HG03280 (cell line): ENCODE results near the gene ST3GAL4.
A peak's percentile ranks its signal among the peaks of the same experiment; 100 is the strongest.

Source experiments
- ATAC-seq: cut with Tn5 transposase; IDR thresholded peaks from one replicate; pipeline ENCODE4 v1.9.1; 2021; ENCODE audit warnings: mild to moderate bottlenecking, moderate library complexity; ENCODE audit not compliant: unreplicated experiment

ST3GAL4 gene

GRCh38 chr11:126438272-126438671, 82.8 kb downstream of the ST3GAL4 start:
- no peak for ATAC-seq

DNA sequence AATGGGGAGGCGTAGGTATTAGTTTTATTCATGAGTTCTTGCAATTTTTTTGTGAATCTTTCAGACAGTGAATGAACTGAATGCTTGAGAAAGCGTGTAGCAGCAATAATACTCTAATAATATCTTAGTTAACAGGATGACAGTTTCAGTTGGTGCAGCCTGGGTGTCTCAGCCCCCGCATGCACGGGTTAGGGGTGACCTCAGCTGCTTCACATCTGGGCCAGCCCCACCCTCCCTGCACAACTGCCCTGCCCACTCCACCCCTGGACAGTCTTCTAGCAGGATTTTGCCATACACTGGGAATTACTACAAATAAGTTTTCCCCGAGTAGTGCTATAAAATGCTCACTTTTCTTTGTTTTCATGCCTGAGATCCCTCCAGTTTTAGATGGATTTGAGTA, 83.2 kb downstream of the ST3GAL4 start:
- ATAC-seq = no peak

DNA sequence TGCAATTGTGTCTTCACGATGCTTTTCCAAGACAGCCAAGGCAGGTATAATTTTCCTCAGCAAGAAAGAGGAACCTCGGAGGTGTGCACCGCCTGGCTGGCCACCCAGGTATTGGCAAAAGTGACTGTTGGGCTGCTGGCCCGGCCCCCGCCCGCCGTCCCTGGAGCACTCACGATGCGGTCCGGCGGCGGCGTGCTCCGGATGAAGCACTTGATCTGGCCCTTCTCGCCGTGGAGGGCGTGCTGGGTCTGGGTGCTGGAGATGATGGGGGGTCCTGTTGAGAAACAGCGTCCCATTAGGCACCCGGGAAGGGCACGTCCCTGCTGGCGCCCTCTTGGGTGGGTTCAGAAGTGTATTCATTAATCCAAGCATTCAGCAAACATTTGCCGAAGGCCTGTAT, 84.8 kb downstream of the ST3GAL4 start:
- ATAC-seq = no peak

- peak; percentile 73 for ATAC-seq
Measured at GRCh38 chr11:126440792-126441514, 85.5 kb downstream of the ST3GAL4 start.

DNA sequence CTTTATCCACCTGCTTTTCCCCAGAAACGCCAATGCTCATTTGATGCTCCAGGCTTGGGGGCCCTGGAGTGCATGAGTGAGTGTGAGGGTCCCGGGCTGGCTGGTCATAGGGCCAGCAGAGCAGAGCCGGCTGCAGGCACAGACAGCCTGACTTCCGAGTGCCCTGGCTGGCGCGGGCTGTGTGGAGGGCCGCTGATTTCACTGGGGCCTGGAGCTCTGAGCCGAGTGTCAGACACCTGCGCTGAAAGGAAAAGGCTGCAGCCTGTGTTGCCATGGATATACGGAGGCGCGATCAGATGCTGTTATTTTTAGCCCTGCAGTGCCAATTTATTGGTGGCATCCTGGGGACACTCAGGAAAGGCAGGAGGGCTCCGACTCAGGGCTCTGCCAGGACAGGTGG, 87.6 kb downstream of the ST3GAL4 start:
- ATAC-seq = no peak

GRCh38 chr11:126444072-126444471, 88.6 kb downstream of the ST3GAL4 start:
- ATAC-seq = no peak

DNA sequence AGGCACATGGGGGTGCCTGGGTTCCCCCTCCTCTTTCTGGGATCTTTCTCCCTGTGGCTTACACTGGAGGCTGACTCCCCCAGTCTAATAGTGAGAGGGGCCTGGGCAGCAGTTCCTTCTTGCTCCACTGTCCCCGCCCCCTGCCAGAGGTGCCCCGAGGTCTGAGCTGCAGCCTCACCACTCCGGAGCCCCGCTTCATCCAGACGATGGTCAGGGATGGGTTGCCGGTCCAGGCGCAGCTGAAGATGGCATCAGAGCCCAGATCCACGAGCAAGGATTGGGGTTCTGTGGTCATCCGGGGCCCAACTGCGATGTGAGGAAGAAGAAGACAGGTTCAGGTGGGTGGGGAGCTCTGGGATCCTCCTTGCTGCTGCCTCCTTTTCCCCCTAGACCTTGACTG, 91.1 kb downstream of the ST3GAL4 start:
- ATAC-seq = no peak

- no peak for ATAC-seq
Measured at GRCh38 chr11:126450198-126450597, 94.7 kb downstream of the ST3GAL4 start.

DNA sequence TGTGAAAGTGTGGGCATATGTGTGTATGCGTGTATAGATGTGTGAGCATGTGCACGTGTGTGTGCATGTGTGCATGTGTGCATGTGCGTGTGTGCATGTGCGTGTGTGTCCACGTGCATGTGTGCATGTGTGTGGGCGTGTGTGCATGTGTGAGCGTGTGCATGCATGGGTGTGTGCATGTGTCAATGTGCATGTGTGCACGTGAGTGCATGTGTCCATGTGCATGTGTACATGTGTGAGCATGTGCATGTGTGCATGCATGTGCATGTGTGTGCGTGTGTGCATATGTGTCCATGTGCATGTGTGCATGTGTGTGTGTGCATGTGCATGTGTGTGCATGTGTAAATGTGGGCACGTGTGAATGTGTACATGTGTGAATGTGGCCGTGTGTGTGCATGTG, 95.3 kb downstream of the ST3GAL4 start:
- ATAC-seq = no peak

DNA sequence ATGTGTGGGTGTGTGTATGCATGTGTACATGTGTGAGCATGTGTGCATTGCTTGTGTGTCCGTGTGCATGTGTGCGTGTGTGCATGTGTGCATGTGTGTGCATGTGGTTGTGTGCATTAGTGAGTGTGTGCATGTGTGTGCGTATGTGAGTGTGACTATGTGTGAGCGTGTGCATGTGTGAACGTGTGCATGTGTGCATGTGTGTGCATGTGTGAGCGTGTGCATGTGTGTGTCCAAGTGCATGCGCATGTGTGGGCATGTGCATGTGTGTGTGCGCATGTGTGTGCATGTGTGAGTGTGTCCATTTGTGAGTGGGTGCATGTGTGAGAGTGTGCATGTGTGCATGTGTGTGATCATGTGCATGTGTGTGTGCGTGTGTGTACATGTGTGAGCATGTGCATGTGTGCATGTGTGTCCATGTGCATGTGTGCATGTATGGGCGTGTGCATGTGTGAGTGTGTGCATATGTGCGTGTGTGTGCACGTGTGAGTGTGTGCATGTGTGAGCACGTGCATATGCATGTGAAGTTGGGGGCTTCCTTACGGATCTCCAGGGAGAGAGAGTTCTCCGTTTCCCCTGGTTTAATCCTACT, 95.8 kb downstream of the ST3GAL4 start:
- no peak for ATAC-seq

DNA sequence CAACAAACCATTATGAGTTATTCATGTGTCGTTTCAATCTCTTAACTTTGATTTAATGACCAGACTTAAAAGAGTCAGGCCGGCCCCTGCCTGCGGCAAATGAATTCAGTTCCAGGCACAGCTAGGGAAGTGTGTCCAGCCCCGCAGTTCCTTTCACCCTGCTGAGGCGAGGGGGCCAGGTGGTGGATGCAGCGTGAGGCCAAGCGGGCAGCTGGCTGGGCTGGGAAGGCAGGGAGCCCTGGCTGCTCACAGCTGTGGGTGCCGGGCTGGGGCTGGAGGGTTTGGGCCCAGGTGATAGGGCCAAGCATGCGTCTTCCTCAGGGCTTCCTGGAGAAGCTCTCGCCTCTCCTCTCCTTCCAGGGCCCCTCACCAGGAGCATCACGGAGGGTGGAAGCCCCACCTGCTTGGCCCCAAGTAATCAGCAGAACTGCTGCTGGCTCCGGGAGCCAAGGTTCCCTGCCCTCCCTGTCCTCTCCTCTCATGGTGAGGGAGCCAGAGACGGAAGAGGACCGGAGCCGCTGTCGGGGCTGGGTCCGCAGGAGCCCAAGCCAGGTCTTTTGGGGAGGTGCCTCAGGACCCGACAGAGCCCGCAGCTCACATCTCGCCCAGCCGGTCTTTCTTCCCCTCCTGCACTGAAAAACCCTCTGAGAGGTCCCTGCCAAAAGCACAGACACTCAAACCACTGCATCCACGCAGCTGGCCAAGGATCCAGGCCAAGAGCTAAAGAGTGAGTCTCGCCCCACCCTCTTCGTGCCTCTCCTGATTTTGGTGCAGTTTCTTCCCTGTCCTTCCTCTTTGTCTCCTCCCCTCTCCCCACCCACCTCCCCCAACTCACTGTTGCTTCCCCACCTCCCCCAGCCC, 97.0 kb downstream of the ST3GAL4 start:
- no peak for ATAC-seq

GRCh38 chr11:126456089-126456488, 100.6 kb downstream of the ST3GAL4 start:
- ATAC-seq = no peak

- ATAC-seq = no peak
Measured at GRCh38 chr11:126456783-126457542, 101.5 kb downstream of the ST3GAL4 start.

DNA sequence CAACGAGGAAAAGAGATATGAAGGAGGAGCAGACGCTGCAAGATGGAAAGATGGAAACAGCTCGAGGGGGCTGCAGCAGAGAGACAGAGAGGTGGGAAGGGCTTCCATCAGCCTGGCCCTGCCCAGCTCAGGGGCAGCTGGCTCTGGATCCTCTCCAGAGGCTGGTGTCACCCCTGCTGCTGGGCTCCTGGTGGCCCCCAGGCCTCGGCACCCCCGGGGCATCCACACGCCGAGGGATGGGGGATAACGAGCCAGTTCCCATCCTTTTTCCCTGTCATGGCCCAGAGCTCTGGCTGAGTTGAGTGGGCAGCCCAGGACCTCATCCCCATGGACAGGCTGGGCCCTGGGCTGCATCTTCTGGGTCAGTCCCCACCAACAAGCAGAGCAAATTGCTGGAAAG, 102.3 kb downstream of the ST3GAL4 start:
- ATAC-seq = no peak

GRCh38 chr11:126459691-126460281, 104.3 kb downstream of the ST3GAL4 start:
- no peak for ATAC-seq

DNA sequence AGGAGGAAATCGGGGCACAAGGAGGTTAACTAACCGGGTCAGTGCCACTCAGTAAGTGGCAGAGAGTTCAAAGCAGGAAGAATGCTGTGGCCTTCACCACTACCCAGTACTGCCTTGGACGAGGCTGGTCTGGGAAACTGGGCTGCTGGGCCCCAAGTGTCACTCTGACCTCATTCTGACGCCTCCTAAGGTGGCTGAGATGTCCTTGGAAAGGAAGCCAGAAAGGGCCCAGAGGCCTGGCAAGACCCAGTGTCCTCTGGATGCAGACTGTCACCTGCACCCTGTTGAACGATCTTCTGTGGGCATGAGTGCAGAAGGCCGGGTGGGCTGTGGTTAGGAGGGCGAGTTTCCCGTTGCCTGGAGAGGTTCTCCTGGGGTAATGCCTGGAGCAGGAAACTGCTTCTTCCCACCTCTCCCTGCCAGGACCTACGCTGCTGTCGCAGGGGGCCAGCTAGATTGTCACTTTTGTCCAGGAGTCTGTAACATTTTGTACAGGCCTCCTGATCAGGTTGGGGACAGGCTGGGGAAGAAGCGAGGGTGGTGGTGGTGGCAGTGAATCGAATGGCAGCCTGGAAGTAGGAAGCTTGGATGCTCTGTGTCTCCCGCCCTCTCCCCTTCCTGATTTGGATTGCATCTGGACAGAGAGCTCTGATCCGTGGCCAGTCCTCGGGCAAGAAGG, 105.1 kb downstream of the ST3GAL4 start:
- ATAC-seq = no peak

DNA sequence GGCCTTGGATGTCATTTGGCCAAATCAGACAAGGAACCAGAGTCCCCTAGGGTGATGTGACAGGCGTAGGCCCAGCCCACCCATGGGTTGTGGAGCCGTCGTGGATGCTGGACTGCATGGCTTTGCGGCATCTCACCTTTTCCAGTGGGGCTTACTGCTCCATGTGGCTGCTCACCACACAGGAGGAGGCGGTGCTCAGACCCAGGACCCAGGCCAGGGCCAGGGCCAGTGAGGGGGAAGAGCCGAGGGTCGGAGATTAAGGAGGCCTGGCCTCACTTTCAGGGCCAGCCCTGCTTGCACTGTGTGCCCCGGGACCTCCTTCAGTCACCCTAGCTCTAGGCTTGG, 105.6 kb downstream of the ST3GAL4 start:
- no peak for ATAC-seq

- no peak for ATAC-seq
Measured at GRCh38 chr11:126461996-126462395, 106.5 kb downstream of the ST3GAL4 start.

DNA sequence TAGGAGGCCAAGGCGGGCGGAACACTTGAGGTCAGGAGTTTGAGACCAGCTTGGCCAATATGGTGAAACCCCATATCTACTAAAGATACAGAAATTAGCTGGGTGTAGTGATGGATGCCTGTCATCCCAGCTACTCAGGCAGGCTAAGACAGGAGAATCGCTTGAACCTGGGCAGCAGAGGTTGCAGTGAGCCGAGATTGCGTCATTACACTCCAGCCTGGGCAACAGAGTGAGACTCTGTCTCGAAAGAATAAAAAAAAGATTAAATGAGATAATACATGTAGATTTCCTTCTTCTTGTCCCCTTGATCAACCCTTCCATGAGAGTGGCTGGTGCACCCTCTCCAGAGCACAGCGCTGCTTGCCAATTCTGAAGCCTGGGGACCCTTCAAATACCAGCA, 106.9 kb downstream of the ST3GAL4 start:
- no peak for ATAC-seq
